ENCODE data around the gene RPS6KB2.

RPS6KB2 gene

DNA sequence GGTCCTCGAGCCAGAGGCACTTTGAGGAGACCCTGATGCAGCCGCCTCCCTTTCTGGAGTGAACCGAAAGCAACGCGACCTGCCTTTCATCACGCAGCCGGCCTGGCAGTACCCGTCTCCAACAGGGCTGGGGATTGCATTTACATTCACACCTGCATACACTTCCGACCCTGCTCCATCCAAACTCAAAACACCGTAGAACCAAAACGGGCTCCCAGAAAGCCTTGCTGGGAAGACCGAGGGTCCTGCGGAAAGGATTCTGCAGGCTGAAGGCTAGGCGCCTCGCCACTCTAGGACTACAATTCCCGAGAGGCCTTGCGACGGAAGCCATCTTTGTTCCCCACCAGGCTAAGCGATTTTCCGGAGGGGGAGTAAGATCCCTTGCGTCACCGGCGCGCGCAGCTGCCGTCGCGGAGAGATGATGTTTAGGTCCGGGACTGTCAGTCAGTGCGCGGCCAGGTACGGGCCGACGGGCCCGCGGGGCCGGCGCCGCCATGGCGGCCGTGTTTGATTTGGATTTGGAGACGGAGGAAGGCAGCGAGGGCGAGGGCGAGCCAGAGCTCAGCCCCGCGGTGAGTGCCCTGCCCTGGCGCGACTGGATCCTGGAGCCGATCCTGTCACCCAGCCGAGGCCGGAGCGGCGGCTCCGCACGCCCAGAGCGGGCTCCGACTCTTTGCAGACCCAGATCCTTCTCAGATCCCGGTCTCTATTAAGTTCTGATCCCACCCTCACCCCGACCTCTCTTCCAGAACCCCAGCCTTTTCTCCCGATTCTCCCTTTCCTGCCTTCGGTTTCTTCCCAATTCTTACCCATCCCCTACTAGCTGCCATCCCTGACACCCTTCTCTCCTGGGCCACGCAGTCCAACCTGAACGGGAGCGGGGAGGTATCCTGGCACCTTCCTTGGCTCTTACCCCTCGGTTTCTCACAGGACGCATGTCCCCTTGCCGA lies at the start of gene RPS6KB2:
Gene RPS6KB2, plus strand, starts transcription at position 443 of the 950 bp plus-strand sequence. Its CDS starts 52 bp downstream, at position 495.
- DNase-seq: peak; percentile 63 to 98 (median 96)

DNA sequence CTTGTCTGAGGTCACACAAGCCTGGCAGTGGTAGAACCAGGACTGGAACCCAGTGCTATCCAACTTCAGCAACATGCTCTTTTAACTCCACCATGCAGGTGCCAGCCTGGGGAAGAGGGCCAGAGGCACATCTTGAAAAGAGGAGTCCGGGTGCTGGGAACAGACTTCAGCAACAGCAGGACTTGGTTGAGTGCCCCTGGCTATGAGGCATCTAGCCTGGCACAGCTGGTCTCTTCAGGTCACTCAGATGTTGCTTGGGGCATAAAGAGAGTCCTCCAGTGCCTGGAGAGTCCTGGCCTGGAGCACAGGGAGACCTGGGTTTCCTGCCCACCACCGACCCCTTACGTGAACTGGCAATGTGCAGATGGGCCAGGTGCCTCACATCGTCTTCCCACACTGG lies 49.8 kb upstream of the RPS6KB2 start:
- no peak for DNase-seq

DNA sequence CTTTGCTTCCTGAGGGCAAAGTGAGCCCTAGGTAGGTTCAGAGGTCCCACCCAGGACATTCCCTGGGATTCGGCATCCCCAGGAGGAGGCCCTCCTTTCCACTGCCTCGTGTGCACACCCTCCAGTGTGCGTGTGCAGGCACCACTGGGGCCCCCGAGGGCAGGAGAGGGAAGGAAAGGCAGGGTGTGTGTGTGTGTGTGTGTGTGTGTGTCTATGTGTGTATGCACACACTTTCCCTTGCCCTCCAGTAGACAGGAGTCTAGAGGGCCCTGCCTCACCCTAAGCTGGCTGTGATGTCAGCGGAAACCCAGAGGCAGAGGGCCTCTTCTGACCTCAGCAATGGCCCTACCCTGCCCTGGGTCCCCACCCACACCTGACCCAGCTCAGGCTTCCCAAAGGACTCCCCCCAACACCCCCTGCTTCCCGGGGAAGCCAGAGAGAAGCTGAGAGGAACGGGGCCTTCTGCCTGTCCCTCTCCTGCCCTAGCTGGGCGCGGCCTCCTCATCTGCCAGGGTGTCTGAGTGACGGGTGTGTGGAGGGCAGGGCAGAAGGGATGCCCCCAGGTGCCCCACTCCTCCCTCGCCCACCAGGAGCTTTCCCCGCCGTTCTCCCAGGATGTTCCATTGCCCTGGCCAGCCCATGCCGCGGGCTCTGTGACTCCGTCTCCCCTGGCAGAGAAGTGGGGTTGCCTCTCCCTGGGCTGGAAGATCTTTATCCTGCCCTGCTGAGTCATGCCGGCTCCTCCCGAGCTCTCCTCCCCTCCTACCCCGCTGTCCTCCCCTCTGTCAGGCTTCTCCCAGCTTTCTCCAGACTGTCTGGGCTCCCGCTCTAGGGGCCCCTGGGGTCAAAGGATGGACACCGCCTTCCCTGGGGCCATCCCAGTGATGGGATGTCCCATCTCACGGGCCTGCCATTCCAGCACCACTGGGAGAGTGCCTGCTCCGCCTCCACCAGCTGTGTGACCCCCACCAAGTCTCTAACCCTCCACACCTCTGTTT lies 48.9 kb upstream of the RPS6KB2 start:
- DNase-seq: peak in 1 of 14 donors; percentile 26

DNA sequence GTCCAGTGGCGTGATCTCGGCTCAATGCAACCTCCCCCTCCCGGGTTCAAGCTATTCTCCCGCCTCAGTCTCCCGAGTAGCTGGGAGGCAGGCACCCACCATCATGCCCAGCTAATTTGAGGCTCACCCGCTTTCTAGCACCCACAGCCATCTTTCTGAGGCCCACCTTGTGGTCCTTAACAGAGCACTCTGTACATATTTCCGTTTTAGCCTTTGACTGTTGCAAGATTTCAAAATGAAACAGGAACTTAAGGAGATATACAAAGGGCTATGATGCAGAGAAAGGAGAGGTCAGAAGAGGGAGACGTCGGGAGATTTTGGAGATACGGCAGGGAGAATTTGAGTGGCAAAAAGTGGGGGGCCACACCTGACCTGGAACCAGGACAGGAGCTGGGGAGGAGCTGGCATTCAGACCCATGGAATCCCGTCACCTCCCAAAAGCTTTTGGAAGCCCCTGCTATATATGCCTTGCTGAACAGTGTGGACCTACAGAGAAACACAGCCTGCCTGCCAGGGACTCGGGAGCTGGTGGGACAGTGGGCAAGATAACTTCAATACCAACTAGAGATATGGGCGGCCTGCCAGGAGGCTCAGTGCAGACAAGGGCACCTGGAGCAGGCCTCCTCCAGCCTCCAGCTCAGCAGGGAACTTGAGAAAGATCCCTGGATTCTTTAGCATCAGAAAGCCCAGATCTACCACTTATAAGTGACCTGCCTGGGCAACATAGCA lies 46.9 kb upstream of the RPS6KB2 start:
- DNase-seq: no peak

DNA sequence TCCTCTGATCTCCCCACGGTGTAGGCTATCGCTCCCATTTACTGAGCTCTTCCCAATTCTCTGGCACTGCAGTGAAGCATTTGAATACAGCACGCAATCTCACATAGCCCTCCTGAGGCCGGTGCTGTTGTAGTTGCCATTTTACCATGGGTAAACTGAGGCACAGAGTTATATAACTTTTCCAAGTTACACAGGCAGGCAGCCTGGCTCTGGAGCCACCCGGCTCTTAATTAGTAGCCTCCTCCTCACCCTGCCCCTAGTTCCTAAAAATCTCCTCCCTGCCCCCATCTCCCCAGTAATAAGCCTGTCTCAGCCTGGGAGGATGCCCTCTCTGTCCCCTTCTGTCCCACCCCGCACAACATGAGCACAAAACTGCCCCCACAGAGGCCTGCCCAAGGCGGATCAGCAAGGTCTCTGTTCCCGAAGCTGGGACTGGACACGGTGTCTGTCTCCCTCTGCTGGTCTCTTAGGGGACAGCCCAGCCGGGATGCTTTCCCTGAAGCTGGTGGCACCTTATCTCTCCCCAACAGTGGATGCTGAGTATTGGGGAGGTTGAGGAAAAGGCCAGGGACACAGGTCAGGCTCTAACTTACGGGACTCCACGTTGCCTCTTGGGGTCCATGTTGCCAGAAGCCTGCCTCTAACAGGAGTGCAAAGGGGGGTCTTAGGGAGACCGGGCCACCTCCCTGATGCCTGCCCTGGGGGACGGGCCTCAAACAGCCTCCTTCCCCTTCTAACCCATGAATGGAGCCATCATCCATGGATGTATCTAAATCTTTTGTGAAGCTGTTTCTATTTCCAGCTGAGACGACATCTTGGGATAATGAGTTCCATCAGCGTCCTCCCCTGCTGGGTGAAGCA lies 45.8 kb upstream of the RPS6KB2 start:
- DNase-seq: peak in 12 of 14 donors; percentile 19 to 78 (median 54)

DNA sequence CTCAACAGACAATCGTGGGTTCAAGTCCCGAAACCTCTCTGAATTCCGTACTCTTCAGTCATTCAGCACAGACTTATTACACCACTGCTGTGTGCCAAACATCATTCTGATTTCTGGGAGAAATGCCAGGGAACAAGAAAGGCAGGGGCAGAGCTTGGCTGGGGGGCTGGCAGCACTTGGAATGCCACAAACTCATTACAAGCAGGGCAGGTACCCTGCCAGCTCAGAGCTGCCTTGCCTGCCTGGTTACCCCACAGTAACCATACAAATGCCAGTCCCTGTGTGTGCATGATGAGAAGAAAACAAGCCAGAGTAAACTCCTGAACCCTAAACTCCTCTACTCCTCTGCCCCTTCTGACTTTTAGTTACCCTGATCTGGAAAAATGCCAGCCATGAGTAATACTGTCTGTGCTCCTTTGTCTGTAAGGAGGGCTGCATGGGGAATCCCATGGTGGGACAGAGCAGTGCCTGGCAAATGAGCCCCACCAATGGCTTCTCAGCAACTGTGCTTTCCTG lies 43.4 kb upstream of the RPS6KB2 start:
- peak in 8 of 14 donors; percentile 18 to 64 (median 32) for DNase-seq

DNA sequence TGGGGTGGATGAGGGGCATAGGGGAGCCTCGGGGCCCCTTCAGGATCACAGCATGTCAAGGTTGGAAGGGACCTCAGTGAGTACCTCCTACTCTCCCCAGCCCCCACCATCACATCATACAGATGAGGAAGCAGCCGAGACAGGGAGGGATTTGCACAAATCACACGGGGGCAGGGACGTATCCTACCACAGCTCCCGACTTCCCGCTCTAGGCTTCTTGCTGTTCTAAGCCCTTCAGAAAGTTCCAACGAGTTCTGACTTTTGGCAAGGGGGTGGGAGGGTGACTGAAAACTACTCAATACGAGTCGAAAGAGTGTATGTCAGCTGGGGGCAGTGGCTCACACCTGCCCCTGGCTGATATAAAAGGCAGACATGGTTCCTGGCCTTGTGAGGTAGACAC lies 41.2 kb upstream of the RPS6KB2 start:
- no peak for DNase-seq

DNA sequence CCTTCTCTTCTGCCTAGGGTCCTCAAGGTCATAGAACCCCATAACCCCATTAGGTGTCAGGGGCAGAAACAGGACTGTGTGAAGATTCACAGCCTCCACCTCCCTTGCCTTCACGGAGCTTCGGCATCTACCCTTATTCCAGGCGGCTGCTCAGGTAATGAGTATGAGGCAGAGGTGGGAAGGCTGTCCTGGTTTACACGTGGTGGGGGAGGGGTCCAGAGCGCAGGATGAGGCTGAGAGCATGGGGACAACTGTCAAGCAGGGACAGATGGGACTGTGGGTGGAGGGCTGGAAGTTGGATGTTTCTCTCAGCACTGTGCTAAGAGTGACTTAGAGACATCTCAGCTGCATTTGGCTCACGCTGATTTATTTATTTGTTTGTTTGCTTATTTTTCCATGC lies 40.8 kb upstream of the RPS6KB2 start:
- no peak for DNase-seq

DNA sequence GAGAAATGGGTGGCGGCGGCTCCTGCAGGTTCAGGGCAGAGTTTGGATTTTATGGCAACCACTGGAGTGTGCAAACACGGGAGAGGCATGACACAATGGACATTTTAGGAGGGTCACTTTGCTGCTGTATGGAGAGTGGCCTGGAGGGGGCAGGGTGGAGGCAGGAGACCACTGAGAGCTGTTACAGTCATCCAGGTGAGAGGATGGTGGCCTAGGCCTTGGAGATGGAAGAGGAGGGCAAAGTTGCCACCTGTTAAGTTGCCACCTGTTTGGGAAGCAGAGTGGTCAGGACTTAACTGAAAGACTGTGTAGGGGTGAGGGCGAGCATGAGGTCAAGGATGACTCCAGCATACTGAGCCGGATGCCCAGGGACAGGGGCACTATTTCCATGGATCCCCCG lies 38.8 kb upstream of the RPS6KB2 start:
- DNase-seq: no peak

DNA sequence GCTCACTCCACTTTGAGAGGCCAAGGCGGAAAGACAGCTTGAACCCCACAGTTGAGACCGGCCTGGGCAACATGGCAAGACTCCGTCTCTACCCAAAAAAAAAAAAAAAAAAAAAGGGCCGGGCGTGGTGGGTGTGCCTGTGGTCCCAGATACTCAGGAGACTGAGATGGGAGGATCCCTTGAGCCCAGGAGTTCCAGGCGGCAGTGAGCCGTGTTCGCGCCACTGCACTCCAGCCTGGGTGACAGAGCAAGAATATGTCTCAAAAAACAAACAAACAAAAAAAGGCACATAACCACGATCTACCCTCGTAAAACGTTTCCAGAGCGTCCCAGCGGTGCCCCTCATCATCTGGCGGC lies 37.4 kb upstream of the RPS6KB2 start:
- DNase-seq: no peak

DNA sequence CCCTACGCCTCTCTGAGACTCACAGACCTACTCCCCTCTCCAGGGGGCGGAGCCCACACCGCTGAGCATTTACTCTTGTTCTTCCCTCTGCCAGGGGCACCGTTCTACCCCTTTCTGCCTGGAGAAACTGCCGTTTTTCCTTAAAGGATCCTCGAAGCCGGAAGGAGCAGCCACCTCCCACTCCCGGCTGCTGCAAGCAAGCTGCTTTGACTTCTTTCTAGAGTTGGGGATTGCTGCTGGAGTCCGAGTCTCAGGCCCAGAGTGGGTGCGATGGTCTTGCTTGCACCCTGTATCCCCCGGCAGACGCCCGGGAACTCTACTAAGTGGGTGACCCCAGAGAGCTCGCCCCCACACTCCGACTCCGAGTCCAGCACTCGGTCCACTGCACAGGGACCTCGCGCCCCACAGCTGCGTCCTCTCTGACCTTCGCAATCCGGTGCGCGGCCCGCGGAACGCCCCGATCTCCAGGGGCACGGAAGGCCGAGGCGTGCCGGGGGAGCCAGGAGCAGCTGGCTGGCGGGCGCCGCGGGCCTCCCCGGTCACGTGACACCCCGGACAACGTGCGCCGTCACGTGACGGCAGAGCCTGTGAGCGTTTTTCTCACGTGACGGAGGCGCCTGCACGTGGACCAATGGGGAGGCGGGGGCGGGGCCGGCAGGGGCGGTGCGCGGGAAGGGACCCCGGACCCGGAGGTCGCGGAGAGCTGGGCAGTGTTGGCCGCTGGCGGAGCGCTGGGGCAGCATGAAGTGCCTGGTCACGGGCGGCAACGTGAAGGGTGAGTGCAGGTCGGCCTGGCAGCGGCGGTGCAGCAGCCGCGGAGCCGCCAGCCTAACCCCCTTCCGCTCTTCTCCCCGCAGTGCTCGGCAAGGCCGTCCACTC lies 36.8 kb upstream of the RPS6KB2 start, which contains the start of gene RAD9A:
Gene RAD9A, plus strand, starts transcription at position 683 of the 879 bp plus-strand sequence. Its CDS starts 59 bp downstream, at position 742.
- peak; percentile 47 to 97 (median 88) for DNase-seq

DNA sequence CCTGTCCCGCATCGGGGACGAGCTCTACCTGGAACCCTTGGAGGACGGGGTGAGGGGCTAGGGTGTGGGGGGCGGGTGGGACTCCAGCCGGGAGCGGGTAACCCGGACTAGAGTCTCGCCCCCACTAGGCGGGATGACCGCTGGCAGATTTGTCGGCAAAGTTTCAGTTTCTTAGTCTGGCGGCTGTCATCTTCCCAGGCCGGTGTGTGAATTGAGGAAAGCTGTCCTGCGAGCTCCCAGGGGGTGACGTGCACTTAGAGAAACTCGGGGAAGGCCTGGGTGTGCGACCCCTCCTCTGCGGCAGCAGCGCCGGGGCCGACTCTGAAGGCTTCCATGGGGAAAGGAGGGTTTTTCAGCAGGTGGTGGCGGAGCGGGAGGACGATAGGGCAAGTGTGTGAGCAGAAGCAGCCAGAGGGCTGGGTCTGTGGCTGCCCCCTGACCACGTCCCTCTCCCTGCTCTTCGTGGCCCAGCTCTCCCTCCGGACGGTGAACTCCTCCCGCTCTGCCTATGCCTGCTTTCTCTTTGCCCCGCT lies 36.0 kb upstream of the RPS6KB2 start:
- DNase-seq: no peak

DNA sequence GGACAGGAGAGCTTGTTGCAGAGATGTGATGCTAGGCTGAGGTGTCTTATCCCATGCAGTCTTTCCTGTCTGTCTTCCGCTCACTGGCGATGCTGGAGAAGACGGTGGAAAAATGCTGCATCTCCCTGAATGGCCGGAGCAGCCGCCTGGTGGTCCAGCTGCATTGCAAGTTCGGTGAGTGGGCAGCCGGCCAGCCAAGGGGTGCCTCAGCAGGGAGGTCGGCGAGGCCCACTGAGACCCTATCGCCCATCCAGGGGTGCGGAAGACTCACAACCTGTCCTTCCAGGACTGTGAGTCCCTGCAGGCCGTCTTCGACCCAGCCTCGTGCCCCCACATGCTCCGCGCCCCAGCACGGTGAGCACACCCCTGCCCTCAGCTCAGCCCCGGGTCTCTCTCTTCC lies 34.9 kb upstream of the RPS6KB2 start:
- DNase-seq: no peak

DNA sequence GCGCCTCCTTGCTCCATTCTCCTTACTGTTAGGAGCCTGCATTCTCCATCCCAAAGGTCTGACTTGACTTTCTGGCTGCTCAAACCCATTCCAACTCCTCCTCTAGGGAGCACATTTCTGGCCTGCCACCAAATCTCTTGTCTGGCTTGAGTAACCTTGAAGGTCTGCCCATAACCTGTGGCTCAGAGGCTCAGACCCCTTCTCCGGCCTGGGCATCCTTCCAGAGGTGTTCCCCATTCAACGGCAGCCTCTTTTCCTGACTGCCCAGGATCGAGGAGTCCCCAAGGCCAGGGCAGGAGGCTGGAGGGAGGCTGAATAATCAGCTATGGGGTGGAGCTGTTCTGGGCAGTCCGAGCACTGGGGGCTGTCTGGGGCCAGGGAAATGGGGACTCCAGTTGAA lies 34.3 kb upstream of the RPS6KB2 start:
- no peak for DNase-seq

DNA sequence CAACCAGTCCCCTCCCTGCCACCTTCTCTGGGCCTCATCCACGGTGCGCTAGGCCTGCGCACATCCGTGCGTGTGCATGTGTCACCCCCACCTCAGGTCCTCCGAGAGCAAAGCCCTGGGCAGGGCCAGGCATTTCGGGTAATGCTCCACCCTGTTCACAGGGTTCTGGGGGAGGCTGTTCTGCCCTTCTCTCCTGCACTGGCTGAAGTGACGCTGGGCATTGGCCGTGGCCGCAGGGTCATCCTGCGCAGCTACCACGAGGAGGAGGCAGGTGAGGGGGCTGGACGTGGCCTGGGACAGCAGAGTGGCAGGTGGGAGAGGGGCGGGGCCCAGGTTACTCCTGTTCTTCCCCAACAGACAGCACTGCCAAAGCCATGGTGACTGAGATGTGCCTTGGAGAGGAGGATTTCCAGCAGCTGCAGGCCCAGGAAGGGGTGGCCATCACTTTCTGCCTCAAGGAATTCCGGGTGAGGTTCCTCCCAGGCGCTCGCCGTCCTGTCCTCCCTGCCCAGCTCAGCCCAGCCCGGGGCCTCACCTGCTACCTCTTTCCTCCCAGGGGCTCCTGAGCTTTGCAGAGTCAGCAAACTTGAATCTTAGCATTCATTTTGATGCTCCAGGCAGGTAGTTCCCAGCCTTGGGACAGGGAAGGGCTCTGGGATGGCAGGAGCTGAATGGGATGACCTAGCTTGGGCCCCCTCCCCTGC lies 32.6 kb upstream of the RPS6KB2 start:
- DNase-seq: no peak

DNA sequence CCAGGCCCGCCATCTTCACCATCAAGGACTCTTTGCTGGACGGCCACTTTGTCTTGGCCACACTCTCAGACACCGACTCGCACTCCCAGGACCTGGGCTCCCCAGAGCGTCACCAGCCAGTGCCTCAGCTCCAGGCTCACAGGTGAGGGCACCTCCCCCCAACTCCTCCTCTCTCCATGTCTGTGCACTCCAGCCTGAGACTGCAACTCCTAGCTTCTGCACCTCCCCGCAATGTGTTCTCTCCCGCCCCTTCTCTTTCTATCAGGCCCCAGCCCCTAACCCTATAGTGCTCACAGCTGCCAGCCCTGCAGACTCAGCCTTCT lies 32.1 kb upstream of the RPS6KB2 start:
- no peak for DNase-seq

DNA sequence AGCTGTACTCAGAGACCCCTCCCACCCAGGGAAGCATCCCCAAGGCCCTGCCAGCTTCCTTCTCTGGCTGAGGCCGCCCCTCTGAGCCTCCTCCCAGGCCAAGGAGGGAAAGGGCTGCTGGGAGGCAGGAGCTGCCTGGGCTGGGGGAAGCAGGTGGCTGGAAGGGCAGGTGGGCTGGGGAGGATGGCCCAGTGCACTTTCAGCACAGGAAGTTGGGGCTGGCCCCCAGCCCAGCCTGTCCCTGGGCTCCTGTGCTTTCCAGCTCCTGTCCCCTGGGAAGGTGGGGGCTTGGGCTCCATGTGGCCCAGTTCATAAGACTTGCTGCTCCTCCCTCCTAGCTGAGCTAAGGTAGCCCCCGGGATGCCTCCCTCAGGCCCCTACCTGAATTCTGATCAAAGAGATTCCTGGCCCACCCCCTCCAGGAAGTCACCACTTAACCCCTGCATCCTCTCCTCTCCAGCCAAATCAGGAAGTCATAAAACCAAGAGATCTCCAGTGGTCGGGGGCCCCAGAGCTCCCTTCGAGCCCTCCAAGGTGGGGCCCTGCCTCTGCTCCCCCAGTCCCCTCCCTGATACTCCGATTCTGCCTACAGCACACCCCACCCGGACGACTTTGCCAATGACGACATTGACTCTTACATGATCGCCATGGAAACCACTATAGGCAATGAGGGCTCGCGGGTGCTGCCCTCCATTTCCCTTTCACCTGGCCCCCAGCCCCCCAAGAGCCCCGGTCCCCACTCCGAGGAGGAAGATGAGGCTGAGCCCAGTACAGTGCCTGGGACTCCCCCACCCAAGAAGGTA lies 31.5 kb upstream of the RPS6KB2 start:
- no peak for DNase-seq

DNA sequence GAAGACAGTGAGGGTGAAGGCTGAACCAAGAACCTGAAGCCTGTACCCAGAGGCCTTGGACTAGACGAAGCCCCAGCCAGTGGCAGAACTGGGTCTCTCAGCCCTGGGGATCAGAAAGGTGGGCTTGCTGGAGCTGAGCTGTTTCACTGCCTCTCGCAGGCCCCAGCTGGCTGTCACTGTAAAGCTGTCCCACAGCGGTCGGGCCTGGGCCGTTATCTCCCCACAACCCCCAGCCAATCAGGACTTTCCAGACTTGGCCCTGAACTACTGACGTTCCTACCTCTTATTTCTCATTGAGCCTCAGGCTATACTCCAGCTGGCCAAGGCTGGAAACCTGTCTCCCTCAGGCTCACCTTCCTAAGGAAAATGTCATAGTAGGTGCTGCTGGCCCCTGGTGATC lies 30.8 kb upstream of the RPS6KB2 start:
- DNase-seq: no peak

All from C1 segment of cervical spinal cord (tissue), 14 donors.